VCaP (cell line): ENCODE measurements around the gene PLEKHO2.

Source experiments
- H3K27ac ChIP-seq: fragments of 450-650 bp; 2 replicates; pipeline ENCODE4 v1.5.1; 2017
- CTCF ChIP-seq: fragments of 450-650 bp; conservative IDR thresholded peaks from 2 replicates; pipeline ENCODE4 v1.5.1; 2017; ENCODE audit warnings: mild to moderate bottlenecking, moderate library complexity

Gene PLEKHO2

GRCh38 chr15:64855205-64855975 lies 13.7 kb downstream of the PLEKHO2 start:
- H3K27ac ChIP-seq, result no peak overlapping the region
- TF ChIP-seq CTCF, result no peak

- no peak overlapping the region for H3K27ac ChIP-seq
- no peak for TF ChIP-seq CTCF
These were observed 14.9 kb downstream of the PLEKHO2 start for GRCh38 chr15:64856429-64857145.

GRCh38 chr15:64857421-64857820 lies 15.7 kb downstream of the PLEKHO2 start:
- no peak overlapping the region for H3K27ac ChIP-seq
- TF ChIP-seq CTCF, result no peak

GRCh38 chr15:64858021-64858575 lies 16.4 kb downstream of the PLEKHO2 start:
- H3K27ac ChIP-seq, result no peak overlapping the region
- TF ChIP-seq CTCF, result no peak

GRCh38 chr15:64859226-64859625 lies 17.5 kb downstream of the PLEKHO2 start:
- no peak overlapping the region for H3K27ac ChIP-seq
- TF ChIP-seq CTCF, result no peak

GRCh38 chr15:64861331-64861730 lies 19.6 kb downstream of the PLEKHO2 start:
- no peak for TF ChIP-seq CTCF

GRCh38 chr15:64861960-64862359 lies 20.2 kb downstream of the PLEKHO2 start:
- H3K27ac ChIP-seq, result no peak overlapping the region
- no peak for TF ChIP-seq CTCF

More at GRCh38 chr15:64861331-64861730, 19.6 kb downstream of the PLEKHO2 start:
- H3K27ac ChIP-seq, result no peak overlapping the region
